NCI-H1048 (cell line): ENCODE data around the gene KRT14.
"Not testable (repeated sequence)": the region's sequence is repeated elsewhere in the genome, so short reads cannot be mapped to it uniquely, and the experiment has no call there.

ENCODE experiments used
- DNase-seq: peaks from one replicate; lab custom pipeline; 2025; lab: John Stamatoyannopoulos, UW

The KRT14 gene

DNA sequence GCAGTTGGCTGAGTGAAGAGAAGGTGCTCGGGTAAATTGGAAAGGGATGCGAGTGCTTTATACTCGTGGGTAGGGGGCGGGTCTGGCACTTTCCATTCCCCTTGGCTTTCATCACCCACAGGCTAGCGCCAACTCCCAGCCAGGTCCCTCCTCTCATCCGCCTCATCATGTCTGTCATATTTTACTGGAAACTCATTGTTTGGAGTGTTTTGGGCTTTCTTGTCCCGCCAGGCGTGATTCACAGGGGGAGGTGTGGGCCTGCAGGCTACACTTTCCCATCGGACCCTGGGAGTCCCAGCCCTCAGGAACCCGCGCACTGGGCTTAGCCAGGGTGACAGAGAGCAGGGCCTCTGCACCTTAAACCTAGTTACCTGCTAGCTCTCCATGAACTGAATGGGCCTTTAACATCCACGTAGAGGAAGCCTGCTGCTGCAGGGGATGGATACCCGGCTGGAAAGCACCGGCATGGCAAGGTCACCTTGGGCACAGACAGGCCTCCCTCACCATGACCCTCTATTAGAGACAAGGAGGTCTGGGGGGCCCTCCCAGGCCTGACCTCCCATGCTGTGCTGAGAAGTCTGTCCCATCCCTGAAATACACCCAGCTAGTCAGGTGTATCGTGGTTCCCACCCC is at the start of gene KRT14:
Gene KRT14, minus strand, starts transcription at position 33 of the 633 bp plus-strand sequence. CDS start 61 bp downstream, outside the sequence.
- DNase-seq: no peak

DNA sequence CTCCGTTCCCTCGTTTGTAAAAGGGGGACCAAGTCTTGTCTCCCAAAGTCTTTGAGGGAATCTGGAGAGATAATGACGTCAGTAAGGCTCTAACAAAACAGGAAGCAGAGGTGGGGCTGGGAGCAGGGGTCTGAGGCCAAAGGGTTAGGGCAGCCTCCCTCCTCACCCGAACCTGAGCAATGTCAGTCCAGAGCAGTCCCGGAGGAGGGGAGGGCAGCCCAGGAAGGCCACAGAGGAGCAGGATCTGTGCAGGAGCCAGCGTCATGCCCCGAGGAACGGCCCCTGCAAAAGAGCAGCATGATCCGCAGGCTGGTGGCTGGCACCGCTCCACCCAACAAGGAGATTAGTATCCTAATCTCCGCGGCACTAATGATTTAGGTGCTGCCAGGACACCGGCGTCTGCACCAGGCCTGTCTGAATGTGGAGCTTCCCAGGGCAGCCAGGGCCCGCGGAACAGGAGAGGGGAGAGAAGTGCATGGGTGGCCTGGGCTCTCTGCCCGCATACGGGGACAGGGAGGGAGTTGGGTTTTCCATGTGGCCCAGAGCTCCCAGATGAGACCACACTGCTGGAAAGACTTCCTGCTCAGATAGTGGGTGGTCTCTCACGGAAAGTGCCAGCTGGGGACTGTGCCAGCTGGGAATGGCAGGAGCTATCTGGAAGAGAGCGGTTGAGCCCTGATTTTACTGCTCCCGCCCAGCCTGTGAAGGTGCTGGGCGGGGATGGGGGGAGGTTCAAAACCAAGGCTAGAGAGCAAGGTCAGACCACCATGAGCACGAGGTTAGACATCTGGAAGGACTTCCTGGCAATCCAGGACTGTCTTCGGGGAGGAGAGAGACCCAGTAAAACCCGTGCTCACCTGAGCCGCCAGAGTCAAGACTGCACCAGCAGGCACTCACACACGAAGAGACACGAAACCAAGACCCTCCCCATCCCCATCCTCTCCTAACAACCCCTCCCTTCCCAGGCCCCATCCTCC is 48.7 kb upstream of the KRT14 start:
- no peak for DNase-seq

DNA sequence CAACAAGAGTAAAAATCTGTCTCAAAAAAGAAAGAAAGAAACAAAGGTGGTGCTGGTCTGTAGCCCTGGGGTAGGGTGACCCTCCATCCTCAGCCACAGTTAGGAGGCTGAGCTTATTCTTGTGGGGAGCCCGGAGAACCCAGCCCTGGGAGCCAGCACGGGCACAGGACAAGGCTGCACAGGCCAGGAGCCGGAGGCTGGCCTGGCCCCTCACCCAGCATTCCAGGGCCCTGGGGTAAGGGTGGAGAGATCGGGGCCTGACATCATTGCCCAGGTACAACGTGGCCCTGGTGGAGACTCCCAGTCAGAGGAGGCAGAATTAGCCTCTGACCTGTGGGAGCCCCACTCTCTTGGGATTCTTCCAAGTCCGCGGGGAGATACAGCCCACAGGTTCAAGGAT is 47.9 kb upstream of the KRT14 start:
- DNase-seq: no peak

DNA sequence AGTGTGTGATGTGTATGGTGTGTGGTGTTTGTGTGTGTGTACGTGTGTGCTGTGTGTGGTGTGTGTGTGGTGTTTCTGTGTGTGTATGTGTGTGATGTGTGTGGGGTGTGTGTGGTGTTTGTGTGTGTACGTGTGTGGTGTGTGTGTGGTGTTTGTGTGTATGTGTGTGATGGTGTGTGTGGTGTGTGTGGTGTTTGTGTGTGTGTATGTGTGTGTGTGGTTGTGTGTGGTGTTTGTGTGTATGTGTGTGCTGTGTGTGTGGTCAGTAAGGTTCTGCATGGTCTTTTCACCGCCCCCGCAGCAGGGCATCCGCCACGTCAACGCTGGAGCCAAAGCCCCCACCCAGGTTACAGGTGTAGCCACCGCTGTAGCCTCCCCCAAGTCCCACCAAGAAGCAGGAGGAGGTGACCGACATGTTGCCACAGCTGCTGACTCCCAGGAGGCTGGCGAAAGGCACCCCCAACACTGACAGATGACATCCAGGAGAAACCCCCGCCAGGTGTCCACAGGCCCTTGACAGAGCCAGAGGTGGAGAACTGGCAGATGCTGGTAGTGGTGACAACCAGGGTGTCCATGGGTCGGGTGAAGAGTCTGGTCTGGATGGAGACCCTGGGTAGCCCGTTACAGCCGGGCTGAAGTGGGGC is 47.0 kb upstream of the KRT14 start:
- no peak for DNase-seq

DNA sequence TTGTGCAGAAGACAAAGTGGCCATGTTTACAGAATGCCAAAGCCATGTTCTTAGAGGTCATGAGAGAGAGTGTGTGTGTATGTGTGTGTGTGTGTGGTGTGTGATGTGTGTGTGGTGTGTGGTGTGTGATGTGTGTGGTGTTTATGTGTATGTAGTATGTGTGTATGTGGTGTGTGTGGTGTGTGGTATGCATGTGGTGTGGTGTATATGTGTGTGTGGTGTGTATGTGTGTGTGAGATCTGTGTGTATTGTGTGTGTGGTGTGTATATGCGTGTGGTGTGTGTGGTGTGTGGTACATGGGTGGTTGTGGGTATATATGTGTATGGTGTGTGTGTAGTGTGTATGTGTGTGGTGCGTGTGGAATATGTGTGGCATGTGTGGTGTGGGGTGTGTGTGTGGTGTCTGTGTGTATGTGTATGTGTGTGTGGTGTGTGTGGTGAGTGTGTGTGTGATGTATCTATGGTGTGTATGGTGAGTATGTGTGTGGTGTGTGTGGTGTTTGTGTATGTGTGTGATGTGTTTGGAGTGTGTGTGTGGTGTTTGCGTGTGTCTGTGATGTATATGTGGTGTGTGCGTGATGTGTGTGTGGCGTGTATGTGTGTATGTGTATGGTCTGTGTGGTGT is 45.9 kb upstream of the KRT14 start:
- no peak for DNase-seq

DNA sequence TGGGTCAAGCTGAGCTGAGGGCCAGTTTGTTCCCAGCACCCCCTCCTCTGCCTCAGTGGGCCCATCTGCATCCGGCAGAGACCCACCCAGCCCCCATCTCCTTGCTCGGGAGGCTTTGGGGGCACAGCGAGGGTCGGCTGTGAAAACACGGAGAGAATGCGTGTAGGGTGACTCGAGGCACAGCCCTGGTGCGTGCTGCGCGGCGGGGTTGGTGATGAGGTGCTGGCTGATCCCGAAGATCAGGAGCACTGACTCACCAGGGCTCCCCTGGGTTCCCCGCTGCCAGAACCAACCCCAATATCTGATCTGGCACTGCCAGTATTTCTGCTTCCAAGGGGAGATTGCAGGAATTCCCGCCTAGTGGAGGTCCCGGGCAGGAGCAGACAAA is 45.2 kb upstream of the KRT14 start:
- no peak for DNase-seq

DNA sequence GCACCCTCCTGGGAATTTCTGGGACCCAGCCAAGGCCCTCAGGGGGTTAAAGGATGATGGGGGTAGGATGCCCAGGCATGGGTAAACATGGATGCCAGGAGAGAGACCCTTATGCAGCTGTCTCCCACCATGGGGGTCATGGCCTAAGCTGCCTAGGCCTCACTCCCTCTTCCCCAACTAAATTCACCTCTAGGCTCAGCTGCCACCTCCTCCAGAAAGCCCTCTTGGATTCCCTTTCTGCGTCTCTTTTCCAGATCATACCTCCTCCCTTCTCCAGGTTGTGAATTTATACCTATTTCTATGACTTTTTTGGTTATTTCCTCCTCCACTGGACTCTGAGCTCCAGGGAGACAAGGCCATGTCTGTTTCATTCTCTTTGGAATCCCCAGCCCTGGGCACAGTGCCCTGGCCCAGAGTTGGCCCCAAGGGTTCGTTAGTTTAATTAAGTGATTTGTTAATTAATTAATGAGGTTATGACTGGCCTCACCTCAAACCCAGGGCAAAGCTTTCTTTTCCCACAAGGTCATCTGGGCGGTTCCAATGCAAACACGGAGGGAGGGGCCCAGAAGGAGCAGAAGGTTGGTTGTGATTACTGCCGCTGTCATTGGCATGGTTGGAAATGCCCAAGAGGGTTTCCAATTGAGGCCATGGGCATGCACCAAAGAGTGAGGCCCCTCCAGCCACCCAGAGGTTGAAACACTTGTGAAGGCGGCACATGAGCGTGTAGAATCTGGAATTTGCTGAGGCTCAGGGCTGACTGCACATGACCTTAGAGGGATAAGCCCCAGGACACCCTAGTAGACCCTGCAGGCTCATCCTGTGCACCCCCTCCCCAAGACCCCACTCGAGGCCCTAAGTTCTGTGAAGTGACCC is 44.6 kb upstream of the KRT14 start:
- DNase-seq: no peak

DNA sequence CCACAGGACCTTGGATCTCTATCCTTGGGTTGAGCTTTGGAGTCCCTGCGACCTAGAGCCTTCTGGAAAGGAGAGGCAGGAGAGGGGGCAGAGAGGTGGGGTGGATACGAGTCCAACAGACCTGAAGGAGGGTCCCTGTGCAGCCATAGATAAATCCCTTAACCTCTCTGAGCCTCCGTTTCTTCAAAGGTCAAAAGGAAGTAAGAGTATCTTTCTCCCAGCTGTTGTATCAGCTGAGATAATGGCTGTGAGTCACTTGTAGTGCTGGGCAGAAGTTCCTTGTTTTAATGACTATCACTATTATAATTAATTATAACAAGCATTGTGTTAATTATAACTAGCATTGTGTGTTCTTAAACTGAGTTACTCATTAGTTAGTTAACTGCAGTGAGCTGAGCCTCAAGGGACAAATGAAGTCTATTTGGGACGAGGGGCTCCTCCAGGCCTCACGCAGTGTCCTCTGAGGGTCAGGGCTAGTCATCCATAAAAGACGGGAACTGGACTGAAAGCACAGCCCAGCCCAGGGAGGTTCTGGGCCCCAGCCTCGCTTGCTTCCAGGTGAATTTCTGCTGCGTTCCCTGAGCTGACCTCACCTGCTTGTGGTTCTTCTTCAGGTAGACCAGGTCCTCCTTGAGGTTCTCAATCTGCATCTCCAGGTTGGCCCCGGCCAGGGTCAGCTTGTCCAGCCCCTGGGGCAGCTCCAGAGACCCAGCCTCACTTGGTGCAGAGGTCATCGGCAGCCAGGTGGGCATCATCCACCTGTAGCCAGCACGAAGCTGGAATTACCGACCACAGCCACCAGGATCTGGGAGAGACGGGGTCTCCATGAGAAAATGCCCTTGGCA is 43.4 kb upstream of the KRT14 start:
- no peak for DNase-seq

DNA sequence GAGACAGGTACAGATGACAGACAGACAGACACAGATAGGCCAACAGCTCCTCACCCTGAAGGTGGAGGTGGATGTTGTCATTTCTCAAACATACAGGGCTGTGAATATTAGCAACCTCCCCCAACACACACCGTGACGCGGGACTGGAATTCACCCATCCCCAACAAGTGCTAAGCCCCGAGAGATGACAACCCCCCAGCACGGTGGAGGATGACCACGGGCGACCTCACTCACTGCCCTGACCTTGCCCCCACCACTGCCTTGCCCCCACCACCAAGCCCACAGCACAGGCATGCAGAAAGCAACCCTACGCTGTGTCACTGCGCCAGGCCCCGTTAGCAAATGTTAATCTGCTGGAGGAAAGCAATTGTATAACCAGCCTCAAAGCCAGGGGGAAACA is 42.6 kb upstream of the KRT14 start:
- DNase-seq: no peak

DNA sequence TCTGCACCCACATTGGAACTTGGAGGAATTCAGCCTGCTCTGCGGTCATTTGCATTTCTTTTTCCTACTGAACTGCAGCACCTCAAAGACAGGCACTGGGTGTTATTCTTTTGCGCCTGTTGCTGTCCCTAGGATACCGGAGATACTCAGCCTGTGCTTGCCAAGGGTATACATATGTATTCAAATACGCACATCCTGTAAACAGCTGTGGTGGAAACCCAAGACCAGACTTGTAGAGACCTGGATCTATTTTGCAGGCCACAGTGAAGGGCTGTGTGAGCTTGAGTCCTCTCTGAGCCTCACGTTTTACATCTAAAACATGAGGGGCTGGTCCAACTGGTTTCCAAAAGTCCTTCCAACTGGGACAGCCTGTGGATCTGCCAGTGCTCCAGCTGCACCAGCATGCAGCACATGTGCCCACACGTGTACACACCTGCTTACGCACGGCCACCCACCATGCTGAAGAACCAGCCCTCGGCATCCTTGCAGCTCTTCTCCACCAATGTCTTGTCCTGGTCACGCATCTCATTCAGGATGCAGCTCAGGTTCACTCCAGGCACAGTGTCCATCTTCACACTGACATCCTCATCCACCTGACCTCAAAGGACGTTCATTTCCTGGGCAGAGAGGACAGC is 42.0 kb upstream of the KRT14 start:
- not testable (repeated sequence) for DNase-seq

DNA sequence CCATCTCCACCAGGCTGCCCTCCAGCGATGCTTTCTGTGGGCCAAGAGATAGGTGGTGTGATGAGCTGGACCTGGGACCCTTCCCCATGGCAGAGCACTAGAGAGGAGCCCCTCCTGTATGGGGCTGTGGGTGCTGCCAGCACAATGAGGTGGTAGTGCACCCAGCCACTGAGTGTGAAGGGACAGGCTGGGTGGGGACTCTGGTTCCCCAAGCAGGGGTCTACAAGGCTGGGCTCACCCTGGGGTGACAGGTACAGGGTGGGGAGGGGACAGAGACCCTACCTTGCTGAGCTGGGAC is 41.3 kb upstream of the KRT14 start:
- DNase-seq: not testable (repeated sequence)

DNA sequence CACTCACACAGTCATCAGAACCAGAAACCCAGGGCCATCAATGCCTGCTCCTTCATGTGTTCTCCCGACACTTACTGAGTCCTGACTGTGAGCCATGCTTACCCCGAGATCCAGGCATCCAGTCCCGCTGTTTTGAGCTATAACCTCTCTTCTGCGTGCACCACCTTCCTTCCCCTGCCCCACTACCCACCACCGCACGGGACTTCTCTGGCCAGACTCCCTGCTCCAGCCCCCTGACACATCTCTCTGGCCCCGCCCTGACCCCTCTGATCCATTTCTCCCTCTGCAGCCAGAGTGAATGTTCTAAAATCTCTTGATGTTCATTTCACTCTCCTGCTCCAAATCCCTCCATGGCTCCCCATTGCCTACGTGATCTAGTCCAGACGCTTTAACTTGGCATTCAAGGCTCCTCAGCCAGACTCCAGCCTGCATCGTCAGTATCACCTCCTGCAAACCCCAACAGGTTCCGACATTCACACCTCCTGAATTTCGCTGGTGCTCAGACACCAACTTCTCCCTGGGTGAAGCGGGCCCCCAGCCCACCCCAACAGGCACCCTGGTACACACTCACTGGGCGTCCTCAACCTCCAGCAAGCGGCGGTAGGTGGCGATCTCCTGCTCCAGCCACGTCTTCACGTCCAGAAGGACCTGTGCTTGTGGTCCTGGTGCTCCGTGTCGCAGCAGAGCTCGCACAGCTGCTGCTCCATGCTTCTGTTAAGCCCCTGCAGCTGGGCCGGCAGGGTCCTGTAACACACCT is 40.8 kb upstream of the KRT14 start:
- no peak for DNase-seq

DNA sequence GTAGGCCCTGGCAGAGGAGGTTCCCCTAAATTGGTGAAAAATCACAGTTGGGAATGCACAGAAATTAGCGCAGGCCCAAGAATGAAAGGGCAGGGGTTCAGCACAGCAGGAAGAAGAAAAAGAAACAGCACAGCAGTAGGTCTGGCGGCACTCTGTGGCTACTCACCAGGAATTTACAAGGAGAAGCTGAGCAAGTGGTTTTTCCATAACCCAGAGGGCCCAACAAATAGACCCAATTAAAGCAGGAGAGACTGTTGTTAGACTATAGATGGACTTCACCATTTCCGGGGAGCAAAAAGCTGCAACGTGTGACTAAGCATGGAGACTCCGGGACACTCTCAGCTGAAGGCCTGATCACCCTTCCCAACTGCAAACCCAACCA is 40.2 kb upstream of the KRT14 start:
- not testable (repeated sequence) for DNase-seq

DNA sequence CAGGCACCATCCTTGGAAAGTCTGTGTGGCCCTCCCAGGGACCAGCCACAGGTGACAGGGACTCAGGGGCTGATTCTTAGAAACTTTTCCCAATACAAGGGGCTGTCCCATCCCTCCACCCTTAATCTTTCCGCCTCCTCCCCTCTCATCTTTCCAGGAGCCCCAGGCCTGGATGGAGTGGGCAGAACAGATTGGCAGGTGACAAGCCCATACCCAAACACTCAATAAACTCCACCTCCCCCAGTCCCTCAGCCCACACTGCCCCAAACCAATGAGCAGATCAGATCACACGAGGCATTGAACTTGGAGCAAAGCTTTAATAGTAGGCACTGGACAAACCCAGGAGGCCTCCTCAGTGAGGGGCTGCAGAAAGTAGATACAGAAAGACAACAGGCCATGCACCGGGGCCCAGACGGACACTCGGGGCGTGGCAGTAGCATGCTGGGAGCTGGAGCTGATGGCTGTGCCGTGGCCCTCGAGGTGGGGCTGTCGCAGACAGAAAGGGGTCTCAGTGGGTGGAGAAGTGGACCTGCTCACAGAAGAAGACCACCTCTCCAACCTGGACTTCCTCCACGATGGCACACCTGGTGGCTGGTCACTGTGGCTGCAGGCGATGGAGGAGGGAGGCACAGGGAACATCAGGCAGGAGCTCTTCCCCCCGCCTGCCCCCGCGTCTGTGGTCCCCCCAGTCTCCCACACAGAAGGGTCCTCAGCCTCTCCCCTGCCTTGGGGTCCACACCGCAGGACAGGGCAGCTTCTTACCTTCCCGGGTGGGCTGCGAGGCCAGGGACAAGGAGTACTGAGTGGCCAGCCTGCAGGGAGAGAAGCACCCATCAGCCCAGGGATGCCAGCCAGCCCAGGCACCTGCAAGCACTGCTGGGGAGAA is 39.6 kb upstream of the KRT14 start:
- DNase-seq: not testable (repeated sequence)

DNA sequence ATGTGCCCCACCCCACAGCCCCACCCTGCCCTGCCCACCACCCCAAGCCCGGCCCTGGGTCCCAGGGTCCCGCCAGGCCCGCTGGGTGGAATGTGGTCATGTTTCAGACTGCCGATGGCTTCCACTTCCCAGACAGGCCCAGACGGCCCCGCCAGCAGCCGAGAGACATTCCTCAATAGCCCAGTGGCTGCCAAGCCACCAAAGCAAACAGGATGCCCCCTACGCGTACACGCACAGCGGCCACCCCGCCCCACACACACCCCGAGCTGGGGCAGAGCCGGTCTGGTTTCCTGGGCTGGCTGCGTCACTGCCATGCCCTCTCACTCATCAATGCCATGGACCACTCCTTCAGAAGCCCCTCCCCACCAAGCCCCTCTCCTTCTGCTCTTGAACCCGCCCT is 38.9 kb upstream of the KRT14 start:
- no peak for DNase-seq

DNA sequence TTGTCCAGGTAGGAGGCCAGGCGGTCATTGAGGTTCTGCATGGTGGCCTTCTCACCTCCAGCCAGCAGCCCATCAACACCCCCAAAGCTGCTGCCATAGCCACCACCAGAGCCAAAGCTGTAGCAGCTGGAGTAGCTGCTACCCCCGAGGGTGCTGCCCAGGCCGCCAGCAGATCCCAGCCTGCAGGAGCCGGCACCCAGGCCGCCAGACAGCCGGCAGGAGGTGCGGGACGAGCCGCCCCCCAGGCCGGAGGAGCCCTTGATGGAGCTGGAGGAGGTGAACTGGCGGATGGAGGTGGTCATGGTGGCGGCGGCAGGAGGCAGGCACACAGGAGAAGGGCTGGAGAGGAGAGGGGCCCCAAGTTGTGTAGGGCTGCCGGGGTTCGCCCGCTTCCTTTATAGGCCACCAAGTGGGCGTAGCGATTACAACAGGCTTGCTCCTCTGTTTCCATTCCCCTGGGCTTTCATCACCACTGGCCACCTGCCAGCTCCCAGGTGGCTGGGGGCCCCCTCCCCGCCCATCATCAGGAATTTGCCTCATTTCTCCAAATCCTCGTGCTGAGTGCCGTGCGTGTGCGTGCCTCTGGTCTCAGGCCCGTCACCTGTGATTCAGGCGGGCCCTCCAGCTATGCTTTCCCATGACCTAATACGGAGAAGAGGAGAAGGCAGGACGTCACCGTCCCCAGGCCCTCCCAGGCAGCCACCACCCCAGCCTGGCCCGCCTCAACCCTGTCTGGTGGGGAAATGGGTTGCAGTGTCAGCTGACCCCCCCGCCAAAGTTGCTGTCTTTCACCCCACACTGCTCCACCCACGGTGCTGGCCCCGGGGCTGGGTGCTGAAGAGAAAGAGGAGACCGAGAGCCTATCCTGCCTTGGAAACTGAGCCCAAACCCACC is 37.8 kb upstream of the KRT14 start, which contains the start of gene KRT17:
Gene KRT17, minus strand, starts transcription at position 368 of the 894 bp plus-strand sequence. Its CDS starts 66 bp downstream, at position 302.
- DNase-seq: no peak

DNA sequence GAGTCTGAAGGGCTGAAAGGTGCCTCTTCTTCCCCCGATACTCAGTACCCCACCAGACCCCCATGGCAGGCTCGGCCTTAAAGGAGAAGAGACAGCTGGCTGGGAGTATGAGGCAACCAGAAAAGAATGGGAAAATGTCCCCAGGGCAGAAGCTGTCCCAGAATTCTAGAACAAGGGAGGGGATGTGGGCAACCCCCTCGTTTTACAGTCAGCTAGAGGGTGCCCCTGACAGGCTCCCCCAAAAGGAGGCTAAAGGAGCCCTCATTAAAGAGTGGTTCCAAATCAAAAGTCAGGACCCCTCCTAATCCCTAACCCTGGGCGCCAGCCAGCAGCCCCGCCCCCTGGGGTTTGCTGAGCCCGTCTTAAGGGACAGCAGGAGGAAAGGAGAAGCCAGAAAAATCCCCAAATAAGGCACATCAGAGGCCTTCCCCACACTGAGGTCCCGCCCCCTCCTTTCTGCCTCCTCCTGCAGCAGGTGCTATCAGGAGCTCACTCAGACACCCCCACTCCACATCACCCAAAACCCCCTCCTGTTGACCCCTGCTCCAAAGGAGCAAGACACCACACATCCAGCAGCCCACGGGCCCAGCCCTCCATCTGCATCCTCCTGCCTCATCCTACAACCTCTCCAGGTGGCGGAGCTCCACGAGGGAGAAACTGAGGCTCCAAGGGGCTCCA is 36.6 kb upstream of the KRT14 start:
- not testable (repeated sequence) for DNase-seq
